Stimulated activated CD8-positive, alpha-beta memory T cell treated with anti-CD3 and anti-CD28 coated beads, Interleukin-7, amount 100 ng/mL, for 4 hours (primary cell): ENCODE results near the gene MIR17HG.
"Not testable (repeated sequence)": the region's sequence is repeated elsewhere in the genome, so short reads cannot be mapped to it uniquely, and the experiment has no call there.

Experiments
- DNase-seq, 2 donors: peaks; one replicate each; pipeline ENCODE4 v3.0.0-alpha.2; 2020; ENCODE audit warnings: low read depth in 2 of 2

MIR17HG gene

DNA sequence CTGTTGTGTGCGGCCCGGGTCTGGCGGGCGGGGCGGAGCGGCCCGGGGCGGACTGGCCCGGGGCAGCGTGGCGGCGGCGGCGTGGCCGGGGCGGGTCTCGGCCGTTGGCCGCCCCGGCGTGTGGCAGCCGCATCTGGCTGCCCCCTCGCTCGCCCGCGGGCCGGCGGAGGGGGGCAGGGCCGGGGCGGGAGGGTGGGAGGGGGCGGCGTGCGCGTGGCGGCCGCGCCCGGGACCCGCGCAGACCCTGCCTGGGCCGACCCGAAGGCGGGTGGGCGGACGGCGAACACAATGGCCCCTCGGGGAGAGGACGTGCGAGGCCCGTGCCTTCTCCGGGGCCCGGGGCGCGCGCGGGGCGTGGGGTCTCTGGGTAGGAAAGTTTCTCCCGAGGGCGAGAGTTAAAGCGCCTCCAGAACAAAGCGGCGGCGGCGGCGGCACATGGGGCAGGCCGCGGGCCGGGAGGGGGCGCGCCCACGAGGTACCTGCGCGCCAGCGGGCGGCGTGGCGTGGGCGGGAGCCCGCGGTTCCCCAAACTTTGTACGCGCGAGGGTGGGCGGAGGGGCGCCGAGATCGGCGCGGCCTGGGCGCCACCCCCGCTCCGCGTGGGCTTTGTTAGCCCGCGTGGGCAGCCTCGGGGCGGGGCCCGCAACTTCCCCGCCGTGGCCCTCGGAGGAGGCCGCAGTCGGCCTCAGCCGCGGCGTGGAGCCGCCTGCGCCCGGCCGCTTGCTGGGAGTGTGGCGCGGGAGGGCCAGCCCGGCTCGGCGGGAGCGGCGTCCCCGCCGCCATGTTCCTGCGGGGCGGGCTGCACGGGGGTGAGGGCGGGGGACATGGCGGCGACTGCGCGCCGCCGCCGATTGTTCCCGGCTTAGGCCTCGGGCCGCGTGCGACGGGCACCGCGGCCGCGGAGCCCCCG, 764 bp downstream of the MIR17HG start:
- DNase-seq = peak; percentile 69 to 87

DNA sequence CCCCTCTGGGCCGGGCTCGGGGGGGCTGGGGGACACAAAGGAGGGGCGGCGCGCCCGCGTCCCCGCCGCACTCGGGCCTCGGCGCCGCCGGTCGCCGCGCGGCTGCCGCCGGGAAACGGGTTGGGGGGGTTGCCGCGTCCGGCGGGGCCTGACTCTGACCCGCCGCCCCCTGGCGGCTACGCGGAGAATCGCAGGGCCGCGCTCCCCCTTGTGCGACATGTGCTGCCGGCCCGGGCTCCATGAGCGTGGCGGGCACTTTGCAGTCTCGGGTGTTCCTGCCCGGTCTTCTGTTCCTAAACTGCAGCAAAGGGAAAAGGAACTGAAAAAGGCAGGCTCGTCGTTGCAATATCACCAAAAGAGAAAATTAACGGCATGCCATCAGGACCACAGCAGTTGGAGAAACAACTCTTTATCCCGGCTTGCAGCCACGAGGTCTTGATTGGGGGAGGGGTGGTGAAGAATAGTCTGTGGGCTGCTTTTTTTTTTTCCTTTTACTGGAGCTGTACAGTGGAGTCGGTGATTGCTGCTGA, 1.5 kb downstream of the MIR17HG start:
- DNase-seq = peak; percentile 81 to 88

GRCh38 chr13:91349992-91350911, 2.8 kb downstream of the MIR17HG start:
- no peak for DNase-seq

DNA sequence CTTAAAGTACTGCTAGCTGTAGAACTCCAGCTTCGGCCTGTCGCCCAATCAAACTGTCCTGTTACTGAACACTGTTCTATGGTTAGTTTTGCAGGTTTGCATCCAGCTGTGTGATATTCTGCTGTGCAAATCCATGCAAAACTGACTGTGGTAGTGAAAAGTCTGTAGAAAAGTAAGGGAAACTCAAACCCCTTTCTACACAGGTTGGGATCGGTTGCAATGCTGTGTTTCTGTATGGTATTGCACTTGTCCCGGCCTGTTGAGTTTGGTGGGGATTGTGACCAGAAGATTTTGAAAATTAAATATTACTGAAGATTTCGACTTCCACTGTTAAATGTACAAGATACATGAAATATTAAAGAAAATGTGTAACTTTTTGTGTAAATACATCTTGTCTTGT, 3.6 kb downstream of the MIR17HG start:
- no peak for DNase-seq

GRCh38 chr13:91351980-91352379, 4.5 kb downstream of the MIR17HG start:
- no peak for DNase-seq

- DNase-seq = not testable (repeated sequence)
Measured at GRCh38 chr13:91352891-91353290, 5.4 kb downstream of the MIR17HG start.

GRCh38 chr13:91353494-91353893, 6.0 kb downstream of the MIR17HG start:
- DNase-seq = no peak

GRCh38 chr13:91355099-91355825, 7.8 kb downstream of the MIR17HG start:
- DNase-seq = no peak

DNA sequence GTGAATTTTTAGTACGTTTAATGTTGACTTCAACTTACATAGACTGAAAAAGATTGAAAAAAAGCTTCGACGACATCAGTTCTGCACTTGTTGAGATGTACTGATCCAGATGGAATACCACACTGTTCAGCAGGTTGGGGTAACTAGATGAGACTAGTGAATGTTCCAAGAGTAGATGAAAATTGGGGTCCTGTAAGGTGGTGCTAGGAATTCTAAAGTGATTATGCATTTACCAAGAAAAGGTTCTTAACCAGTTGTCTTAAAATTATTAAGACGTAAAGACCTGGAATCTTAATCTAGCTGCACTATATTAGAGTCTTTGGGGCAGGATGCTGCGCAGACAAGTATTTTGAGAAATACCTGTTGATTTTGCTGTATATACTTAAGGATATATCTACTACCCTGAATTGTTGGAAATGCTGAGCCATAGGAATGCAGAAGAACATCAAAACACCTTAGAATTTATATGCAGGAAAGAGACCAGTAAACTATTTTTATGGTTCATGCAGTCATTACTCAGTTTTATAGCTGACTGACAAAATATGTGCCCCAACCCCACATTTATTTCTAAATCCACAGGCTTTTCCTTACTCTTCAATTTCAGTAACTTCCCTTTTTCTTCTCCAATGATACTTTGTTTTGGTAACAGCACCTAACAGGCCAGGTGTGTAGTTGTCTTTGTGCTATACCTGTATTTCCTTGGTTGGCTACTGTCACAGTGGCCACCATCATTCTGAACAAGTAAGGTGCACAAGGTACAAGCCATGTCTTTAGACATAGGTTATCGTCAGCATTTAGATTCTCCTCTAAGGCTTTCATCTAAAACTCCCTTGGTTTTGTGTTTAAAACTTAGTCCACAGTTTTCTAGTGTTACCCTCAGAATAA, 8.6 kb downstream of the MIR17HG start:
- no peak for DNase-seq

DNA sequence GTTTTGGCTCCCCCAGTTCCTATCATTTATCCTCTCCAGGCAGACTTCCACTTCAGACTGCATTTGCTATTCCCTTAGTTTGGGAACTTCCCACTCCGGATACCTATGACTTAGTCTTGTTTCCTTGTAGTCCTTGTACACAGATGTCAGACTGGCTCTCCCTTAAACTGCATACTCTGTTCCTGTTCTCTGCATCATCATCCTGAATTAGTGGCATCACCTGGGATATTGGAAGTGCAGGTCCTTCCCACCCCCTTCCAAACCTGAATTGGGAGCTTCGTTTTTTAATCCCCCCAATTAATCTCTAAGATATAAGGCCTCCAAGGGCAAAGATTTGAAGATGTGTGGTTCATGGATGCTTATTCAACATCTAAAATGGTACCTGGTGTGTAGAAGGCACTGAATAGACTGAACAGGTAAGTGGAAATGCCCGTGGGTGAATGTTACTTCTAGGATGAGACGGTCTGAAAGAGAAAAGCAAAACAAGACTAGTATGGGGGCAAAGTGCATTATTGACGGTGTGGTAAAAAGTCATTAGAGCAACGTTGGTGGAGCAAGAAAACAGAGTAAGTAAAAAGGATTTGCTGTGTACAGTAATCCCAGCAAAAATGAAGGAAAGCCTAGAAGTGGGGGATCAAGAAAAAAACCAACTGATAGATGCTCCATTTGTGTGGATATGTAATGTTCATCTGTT, 9.6 kb downstream of the MIR17HG start:
- DNase-seq = no peak

GRCh38 chr13:91357613-91358386, 10.3 kb downstream of the MIR17HG start:
- no peak for DNase-seq

DNA sequence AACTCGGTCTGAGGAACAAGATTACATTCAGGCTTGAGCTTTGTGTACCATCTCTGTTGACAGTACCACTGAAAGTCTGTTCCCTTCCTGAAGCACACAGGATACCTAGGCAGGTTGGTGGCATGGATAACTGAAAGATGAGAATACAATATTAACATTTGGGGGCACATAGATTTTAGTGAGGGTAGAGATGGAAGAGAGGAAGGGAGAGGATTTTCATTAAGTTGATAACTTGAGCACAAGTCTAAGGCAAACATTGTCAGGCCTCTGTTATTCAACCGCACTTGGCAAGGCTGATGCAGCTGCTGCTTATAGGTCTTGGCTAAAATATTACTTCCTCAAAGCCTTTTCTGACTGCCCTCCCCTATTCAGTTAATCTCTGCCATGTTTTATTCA, 10.9 kb downstream of the MIR17HG start:
- DNase-seq = no peak

DNA sequence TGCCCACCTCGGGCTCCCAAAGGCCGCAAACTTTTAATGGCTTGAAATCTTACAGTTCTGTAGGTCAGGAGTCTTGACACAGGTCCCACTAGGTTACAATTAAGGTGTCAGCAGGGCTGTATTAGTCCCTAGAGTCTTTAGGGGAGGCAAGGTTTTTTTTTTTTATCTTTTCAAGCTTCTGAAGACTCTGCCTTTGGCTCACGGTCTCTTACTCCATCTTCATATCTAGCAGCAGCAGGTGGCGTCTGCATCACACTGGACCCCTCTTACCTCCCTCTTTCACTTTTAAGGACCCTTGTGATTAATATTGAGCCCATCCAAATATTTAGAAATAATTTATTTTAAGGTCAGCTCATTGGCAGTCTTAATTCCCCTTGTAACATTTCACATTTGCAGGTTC, 11.6 kb downstream of the MIR17HG start:
- no peak for DNase-seq

- no peak for DNase-seq
Measured at GRCh38 chr13:91359631-91360030, 12.1 kb downstream of the MIR17HG start.

GRCh38 chr13:91360246-91360751, 12.8 kb downstream of the MIR17HG start:
- no peak for DNase-seq

- DNase-seq = no peak
Measured at GRCh38 chr13:91361755-91362271, 14.3 kb downstream of the MIR17HG start.

DNA sequence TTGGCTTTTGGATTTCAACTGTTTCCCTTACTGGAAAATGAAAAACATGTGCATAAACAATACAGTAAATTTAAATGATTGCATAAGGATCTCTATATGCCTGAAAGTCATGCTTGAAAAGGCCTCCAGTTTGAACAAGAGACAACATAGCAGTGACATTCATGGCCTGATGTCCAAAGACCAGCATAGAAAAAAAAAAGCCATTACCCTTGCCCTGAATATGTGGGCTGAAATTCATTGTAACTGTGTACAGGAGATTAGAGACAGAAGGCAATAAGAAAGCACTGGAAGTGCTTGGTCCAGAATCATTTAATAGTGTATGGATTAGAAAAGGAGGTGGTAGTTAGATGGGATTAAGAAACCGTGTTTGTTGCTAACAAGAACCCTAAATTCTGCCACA, 15.4 kb downstream of the MIR17HG start:
- DNase-seq = no peak

DNA sequence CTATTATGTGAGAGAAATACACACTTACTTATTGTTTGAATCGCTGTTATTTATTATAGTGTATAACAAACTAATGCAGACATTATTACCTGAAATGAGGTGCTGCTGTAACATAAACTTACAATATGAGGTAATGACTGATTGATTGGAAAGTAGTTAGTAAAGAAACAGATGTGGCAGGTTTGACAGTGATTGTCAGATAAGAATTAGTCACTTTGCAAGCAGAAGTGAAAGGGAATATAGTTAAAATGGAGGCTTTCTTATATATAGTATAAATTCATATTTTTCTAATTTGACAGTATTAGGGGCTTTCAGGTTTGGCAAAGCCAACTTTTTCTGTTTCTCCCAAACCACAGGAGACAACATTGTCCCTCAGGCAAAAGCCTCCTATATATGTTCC, 20.6 kb downstream of the MIR17HG start:
- no peak for DNase-seq
